Activated T-cell treated with anti-CD3 and anti-CD28 coated beads, Interleukin-2, amount 50 U/mL, for 1 hour (primary cell): ENCODE measurements around the gene TUBE1.
"Not testable (repeated sequence)": the region's sequence is repeated elsewhere in the genome, so short reads cannot be mapped to it uniquely, and the experiment has no call there.

ENCODE experiments used
- DNase-seq: peaks from one replicate; pipeline ENCODE4 v3.0.0-alpha.2; 2020

Gene TUBE1

DNA sequence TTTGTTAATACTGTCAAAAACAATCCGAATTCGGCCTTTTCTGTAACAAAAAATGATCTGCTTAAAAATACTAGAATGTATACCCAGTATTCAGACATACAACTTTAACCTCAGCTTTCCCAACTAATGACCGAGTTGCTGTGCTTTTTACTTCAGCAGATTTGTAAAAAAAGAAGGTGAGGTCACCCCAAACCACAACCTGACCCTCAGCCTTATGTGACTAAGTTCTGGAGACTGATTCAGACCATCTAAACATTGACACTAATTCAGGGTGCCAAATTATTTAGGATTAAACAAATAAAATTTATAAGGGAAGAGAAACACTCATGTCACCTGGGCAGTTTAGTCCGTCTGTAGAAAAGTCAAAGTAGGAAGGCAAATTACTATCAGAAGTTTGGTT lies 25.7 kb downstream of the TUBE1 start:
- no peak for DNase-seq

DNA sequence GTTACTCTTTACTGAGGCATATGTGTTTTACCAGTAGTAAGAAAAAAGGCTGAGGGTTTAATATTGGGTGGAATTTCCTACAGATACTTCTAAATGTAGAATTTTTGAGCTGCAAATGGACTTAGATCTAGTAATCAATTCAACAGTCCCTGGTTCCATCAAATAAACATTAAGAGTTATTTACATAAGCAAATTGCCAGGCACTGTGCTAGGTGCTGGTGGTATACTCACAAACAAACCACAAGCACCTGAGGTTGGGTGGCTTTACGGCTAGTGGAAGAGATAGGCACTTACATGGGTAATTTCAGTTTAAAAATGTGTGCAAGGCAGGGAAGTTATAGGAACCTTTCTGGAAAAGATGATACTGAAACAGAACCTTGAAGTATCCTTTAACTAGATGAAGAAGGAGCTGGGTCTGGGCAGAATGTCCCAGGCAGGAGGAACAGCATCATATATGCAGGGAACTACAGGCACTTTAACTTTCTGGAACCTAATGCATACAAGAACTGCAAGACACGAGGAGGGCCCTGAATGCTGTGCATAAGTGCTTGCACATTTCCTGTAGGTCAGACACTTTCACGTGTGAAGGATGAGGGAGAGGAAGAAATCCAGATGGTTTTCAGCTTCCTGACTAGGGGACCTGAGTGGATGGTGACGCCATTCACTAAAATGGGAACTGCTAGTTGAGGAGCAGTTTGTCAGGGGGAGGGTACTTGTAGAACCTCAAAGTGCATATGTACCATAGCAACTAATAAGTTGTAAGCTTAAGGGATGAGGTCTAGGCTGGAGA lies 28.8 kb downstream of the TUBE1 start:
- DNase-seq: no peak

DNA sequence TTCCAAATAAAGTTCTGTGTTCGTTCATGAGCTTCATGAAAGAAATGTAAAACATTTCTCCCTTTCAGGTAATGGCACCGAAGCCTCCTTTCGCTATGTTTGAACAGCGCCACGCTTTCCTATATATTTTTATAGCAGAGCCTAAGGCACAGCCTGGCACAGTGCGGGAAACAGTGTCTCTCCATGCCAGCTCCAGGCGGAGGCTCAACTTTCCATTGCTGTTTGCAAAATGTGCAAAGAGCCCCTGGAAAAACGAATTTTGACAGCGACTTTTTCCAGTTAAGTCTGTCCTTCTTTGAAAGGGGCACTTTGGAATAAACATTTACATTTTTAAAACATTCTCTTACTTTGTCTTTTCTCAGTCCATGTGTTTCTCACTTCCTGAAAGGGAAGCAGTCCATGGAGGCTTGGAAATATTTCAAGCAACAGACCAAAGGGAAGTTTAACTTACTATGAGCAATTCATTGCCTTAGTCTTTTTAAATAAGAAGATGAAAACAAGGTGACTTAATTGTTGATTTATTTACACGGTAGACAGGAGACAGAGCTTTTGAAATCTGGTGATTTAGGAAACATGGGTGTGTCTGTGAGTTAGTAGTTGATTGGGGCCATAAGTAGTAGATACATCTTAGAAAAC lies 32.6 kb downstream of the TUBE1 start:
- no peak for DNase-seq

DNA sequence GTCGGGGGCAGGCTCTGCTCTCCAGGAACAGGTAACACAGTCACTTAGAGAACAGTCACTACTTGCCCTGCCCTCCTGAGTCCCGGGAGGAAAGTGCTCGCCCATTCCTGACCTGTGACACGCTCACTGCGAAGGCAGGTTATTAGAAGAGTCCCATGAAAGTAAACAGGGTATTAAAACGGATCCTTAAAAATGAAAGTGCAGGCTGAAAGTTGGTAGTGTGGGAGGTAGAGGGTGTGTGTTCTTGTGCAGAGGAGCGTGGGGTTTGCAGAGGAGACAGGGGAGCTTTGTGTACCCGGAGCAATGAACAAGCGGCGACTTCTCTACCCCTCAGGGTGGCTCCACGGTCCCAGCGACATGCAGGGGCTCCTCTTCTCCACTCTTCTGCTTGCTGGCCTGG lies 33.3 kb downstream of the TUBE1 start, which contains the start of gene CCN6:
TSS of gene CCN6 (plus strand) at position 104 of the 400 bp plus-strand sequence. CDS start at position 358, 254 bp downstream.
- no peak for DNase-seq

DNA sequence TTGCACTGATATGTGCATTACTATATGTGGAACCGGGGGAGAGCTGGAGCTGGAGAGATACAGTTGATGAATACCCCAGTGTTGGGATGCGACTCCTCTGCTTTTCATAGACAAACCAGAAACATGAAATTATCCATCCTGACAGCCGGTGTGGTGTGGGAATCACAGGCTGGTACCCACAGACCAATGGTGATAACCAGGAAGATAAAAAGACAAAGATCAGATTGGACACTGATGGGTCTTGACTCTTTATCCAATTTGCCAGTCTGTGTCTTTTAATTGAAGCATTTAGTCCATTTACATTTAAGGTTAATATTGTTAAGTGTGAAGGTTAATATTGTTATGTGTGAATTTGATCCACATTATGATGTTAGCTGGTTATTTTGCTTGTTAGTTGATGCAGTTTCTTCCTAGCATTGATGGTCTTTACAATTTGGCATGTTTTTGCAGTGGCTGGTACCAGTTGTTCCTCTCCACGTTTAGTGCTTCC lies 36.0 kb downstream of the TUBE1 start:
- DNase-seq: not testable (repeated sequence)

DNA sequence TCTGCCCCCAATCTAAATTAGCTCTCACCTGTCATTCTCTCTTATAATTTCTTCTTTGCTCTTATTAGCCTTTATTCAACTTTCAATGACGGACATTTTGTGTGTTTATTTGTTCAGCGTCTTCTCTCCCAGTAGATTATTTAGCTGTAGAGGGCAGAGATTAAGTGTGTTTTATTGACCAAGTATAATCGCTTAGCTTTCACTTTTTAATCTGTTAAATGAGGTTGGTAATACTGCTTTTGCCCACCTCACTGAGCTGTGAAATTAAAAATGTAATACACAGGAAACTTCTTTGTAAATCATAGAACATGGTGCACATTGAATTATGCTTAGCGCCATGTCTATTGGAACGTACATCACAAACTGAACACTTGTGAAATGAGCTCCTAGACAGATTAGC lies 36.9 kb downstream of the TUBE1 start:
- DNase-seq: no peak

- DNase-seq: no peak
Measured at GRCh38 chr6:112049996-112050395, 37.3 kb downstream of the TUBE1 start.

DNA sequence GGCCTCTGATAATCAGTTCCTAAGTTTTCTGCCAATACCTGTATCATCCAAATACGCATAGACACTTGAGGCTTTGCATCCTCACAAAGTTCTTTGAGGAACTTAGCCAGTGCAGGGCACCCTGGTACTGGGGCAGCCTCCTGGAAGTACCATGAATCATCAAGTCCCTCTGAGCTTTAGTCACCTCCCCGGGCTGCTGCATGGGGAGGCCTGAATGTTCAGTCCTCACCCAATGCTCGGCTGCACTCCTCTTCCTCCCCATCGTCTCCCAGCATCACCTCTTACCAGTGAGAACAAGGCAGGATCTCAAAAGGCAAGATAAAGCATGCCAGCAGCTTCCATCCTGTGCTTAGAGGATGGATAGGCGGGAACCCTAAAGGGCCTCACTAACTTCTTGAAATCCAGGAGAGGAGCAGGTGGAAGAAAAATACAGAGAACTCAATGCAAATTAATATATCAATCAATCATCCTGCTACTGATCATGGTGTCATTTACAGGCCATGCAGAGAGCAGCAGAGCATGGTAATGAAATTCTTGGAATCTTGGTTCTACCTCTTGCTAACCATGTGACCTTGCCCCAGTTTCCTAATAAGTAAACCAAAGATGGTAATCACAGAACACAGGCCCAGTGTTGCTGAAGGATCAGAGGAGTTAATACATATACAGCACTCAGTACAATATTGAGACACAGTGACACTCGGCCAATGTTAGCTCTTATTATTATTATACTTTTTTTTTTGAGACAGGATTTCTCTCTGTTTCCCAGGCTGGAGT lies 38.1 kb downstream of the TUBE1 start:
- DNase-seq: no peak

DNA sequence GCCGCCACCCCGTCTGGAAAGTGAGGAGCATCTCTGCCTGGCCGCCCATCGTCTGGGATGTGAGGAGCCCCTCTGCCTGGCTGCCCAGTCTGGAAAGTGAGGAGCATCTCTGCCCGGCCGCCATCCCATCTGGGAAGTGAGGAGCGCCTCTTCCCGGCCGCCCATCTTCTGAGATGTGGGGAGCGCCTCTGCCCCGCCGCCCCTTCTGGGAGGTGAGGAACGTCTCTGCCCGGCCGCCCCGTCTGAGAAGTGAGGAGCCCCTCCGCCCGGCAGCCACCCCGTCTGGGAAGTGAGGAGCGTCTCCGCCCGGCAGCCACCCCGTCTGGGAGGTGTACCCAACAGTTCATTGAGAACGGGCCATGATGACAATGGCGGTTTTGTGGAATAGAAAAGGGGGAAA lies 39.8 kb downstream of the TUBE1 start:
- DNase-seq: not testable (repeated sequence)

GRCh38 chr6:112044856-112045255 lies 42.4 kb downstream of the TUBE1 start:
- no peak for DNase-seq

DNA sequence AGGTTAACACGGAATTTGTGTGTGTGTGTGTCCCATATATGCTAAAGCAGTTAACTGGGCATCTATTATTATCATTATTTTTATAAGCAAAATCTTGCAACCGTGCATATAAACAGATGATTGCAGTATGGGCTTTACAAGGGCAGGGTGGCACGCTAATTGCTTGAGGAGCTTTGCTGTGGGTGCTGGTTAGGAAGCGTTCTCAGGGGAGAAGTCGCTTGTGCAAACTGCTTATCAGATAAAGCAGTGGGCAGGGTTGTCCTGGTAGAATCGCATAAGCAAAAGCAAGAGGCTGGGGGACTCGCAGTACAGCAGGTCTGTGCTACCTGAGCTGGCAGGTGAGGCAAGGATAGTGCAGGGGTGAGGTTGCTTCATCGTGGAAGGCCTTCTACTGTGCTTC lies 43.1 kb downstream of the TUBE1 start:
- no peak for DNase-seq

- DNase-seq: peak; percentile 94
Measured at GRCh38 chr6:112043032-112044007, 44.0 kb downstream of the TUBE1 start.

- no peak for DNase-seq
Measured at GRCh38 chr6:112041535-112041934, 45.7 kb downstream of the TUBE1 start.

DNA sequence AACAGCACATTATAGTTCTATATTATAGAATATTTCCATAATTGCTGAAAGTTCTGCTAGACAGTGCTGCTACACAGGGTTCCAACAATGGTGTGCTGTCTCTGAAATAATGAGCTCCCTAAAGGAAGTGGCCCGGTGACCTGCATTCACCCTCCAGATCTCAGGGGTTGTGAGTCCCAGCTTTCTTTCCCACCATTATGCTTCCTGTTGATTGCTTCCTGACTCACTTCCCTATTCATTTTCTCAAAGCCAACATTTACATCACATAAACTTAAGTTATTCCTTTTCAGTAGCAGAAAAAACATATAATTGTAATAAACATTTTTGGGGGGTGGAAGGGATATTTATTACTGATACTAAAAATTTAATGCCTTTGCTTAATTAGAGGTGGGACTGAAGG lies 46.3 kb downstream of the TUBE1 start:
- no peak for DNase-seq

GRCh38 chr6:112039431-112039770 lies 47.9 kb downstream of the TUBE1 start:
- DNase-seq: no peak

DNA sequence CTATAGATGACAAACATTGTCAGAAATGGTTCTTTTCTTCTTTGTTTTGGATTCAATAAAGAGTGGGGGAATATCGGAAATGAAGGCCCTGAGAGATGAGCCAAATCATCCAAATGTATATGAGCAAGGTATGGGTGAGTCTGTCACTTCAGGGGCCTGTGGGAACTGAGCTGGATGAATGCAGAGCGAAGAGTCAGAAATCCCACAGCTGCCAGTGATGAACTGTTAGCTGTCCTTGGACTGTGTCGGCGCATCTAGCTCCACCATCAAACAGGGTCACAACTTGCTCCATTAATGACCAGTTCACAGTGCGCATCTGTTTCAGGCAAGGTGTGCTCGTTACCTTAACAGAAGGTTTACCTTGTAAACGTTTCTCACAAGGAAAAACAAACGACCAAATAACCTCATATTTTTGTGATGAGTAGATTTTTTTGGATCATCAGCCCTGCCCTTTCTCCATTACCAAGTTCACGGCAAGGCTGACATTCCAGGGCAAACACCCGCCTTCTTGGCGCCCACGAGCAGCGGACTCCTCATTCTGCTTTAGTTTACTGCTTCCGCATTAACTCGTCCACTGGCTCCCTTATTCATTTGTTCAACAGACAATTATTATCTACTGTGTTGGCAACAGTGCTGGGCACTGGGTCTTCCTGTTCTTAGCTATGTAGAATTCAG lies 48.4 kb downstream of the TUBE1 start:
- no peak for DNase-seq

DNA sequence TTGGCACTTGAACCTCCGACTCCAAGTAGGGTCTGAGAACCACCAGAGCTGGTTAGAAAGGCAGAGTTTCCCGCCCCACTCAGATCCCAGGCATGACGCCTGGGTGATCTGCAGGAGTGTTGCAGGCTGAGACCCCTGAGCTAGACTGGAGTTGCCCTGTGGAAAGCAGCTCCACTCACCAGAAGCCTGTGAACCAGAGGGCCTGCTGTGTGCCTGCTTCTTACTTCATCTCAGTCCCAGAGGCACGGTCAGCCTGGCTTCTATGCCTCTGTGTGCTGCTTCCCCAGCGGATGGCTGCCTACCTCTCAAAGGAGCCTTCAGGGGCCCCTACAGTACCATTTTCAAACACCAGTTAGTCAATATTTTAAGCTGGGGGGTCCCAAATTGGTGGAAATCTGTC lies 49.0 kb downstream of the TUBE1 start:
- DNase-seq: no peak

- DNase-seq: no peak
Measured at GRCh38 chr6:112037783-112038216, 49.5 kb downstream of the TUBE1 start.

DNA sequence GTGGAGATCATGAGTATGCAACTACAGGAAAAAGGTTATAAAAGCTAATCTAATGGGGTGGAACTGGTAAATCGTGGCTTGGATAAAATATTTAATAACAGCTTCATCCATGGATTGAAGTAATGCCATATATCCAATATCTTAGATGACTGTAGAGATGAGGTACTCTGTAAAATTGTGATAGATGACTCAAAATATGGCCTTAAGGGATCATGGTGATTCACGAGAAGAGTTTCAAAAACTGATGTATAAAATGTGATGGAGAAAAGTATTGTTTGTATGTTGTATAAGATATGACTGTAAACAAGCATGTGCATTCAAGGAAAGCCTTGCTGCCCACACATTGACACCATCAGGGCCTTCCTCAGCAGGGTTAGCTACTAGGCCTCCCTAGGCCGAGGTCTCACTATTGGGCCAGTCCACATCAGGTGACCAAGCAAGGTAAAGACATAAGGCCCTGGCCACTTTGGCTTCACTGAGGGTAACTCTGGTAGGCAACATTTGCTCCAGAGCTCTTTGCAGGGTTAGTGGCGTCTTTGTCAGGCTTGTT lies 51.1 kb downstream of the TUBE1 start:
- DNase-seq: no peak

GRCh38 chr6:112034616-112034995 lies 52.7 kb downstream of the TUBE1 start:
- DNase-seq: no peak

- DNase-seq: no peak
Measured at GRCh38 chr6:112033791-112034615, 53.3 kb downstream of the TUBE1 start.
